ENCODE measurements around the gene NXN.

GRCh38 chr17:1021147-1021546 lies 41.6 kb upstream of the NXN start:
- no peak for TF ChIP-seq POLR2A (IDR thresholded peaks at IDR 0.05)
- no peak for TF ChIP-seq CTCF (IDR thresholded peaks at IDR 0.05)
- TF ChIP-seq EP300 (IDR thresholded peaks at IDR 0.05): no peak

Measured in gastroesophageal sphincter (tissue), 3 donors.